Measurements from ENCODE around the gene LIPC. TPM values are rescaled to one million over a fixed set of nuclear protein-coding genes. Genes with fewer than 3 reads are reported as not detected.

The LIPC gene
- total RNA-seq, 1 experiment from 2014 or later = not detected

DNA sequence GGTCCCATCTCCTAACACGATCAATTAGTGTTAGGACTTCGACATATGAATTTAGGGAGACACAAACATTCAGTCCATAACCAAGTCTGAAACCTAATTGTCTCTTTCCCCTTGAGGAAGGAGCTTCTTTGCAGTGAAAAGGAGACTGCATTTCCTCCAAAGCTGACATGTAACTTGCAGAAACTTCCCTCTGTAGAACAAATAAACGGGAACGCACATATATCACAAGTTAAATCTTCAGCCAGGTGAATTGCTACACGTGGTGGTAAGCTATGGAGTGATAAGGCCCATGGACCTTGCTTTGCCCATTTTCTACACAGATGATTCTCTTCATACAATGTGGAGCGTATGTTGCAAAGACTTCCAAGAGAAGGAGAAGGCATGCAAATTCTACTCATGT is 47.1 kb upstream of the LIPC start:
- POLR2A ChIA-PET = no interaction called here
- ATAC-seq = no peak
- no peak overlapping the region for H3K27ac Mint-ChIP-seq

DNA sequence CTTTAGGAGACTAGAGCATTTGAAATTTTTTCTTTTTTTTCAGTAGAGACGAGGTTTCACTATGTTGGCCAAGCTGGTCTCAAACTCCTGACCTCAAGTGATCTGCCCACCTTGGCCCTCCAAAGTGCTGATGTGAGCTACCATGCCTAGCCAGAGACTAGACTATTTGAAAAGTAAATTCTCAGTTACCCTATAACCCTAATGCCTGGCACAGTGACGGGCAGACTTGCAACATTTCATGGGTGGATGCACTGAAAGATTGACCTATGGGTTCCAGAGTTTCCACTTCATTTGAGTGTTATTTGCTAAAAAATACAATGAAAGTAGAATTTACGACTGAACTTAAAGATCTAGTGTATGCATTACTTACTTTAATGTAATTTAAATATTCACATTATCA is 45.7 kb upstream of the LIPC start:
- Mint-ChIP-seq H3K4me1 (peaks cover 15% of the 10 kb centered on the region), H3K27ac (no peak overlapping the region), H3K36me3 (no peaks in the 10 kb centered on the region), H3K4me3 (no peak overlapping the region), H3K27me3 (ENCODE audit: low read depth) (no peaks in the 10 kb centered on the region; the same call in 1 of the 2 replicates), H3K9me3 (no peaks in the 10 kb centered on the region)
- ChIA-PET CTCF (no interaction called here), POLR2A (no interaction called here)
- no peak for ATAC-seq
- no peak for DNase-seq (ENCODE audit: low spot score)
- no peak for TF ChIP-seq USF1 (CRISPR knock-in tag; IDR thresholded peaks at IDR 0.05)

More for the DNA sequence above, 47.1 kb upstream of the LIPC start:
- TF ChIP-seq TEAD1 (CRISPR knock-in tag; IDR thresholded peaks at IDR 0.05) (no peak), USF2 (CRISPR knock-in tag; IDR thresholded peaks at IDR 0.05) (no peak), ZNF423 (CRISPR knock-in tag; IDR thresholded peaks at IDR 0.05) (no peak), ZBTB21 (CRISPR knock-in tag; IDR thresholded peaks at IDR 0.05; ENCODE audit: borderline replicate concordance) (no peak), USF1 (CRISPR knock-in tag; IDR thresholded peaks at IDR 0.05) (no peak), FOXJ3 (CRISPR knock-in tag; IDR thresholded peaks at IDR 0.05; ENCODE audit: borderline replicate concordance) (no peak), ZNF317 (CRISPR knock-in tag; IDR thresholded peaks at IDR 0.05; ENCODE audit: borderline replicate concordance, low read depth) (no peak), MXD4 (CRISPR knock-in tag; IDR thresholded peaks at IDR 0.05; ENCODE audit: borderline replicate concordance) (no peak), PRRX2 (CRISPR knock-in tag; IDR thresholded peaks at IDR 0.05) (no peak), ZNF121 (CRISPR knock-in tag; IDR thresholded peaks at IDR 0.05) (no peak), FOXK1 (CRISPR knock-in tag; IDR thresholded peaks at IDR 0.05) (no peak)
- TF ChIP-seq, protein P1, sequence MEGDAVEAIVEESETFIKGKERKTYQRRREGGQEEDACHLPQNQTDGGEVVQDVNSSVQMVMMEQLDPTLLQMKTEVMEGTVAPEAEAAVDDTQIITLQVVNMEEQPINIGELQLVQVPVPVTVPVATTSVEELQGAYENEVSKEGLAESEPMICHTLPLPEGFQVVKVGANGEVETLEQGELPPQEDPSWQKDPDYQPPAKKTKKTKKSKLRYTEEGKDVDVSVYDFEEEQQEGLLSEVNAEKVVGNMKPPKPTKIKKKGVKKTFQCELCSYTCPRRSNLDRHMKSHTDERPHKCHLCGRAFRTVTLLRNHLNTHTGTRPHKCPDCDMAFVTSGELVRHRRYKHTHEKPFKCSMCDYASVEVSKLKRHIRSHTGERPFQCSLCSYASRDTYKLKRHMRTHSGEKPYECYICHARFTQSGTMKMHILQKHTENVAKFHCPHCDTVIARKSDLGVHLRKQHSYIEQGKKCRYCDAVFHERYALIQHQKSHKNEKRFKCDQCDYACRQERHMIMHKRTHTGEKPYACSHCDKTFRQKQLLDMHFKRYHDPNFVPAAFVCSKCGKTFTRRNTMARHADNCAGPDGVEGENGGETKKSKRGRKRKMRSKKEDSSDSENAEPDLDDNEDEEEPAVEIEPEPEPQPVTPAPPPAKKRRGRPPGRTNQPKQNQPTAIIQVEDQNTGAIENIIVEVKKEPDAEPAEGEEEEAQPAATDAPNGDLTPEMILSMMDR (IDR thresholded peaks at IDR 0.05) = no peak
- TF ChIP-seq, protein P2, sequence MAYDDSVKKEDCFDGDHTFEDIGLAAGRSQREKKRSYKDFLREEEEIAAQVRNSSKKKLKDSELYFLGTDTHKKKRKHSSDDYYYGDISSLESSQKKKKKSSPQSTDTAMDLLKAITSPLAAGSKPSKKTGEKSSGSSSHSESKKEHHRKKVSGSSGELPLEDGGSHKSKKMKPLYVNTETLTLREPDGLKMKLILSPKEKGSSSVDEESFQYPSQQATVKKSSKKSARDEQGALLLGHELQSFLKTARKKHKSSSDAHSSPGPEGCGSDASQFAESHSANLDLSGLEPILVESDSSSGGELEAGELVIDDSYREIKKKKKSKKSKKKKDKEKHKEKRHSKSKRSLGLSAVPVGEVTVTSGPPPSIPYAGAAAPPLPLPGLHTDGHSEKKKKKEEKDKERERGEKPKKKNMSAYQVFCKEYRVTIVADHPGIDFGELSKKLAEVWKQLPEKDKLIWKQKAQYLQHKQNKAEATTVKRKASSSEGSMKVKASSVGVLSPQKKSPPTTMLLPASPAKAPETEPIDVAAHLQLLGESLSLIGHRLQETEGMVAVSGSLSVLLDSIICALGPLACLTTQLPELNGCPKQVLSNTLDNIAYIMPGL (CRISPR knock-in tag; IDR thresholded peaks at IDR 0.05) = no peak
- TF ChIP-seq, protein P3, sequence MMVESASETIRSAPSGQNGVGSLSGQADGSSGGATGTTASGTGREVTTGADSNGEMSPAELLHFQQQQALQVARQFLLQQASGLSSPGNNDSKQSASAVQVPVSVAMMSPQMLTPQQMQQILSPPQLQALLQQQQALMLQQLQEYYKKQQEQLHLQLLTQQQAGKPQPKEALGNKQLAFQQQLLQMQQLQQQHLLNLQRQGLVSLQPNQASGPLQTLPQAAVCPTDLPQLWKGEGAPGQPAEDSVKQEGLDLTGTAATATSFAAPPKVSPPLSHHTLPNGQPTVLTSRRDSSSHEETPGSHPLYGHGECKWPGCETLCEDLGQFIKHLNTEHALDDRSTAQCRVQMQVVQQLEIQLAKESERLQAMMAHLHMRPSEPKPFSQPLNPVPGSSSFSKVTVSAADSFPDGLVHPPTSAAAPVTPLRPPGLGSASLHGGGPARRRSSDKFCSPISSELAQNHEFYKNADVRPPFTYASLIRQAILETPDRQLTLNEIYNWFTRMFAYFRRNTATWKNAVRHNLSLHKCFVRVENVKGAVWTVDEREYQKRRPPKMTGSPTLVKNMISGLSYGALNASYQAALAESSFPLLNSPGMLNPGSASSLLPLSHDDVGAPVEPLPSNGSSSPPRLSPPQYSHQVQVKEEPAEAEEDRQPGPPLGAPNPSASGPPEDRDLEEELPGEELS (CRISPR knock-in tag; IDR thresholded peaks at IDR 0.05) = no peak
- H3K4me3 Mint-ChIP-seq = no peak overlapping the region
- H3K27me3 Mint-ChIP-seq (ENCODE audit: low read depth) = no peaks in the 10 kb centered on the region; the same call in 1 of the 2 replicates
- H3K36me3 Mint-ChIP-seq = no peaks in the 10 kb centered on the region
- H3K9me3 Mint-ChIP-seq = peaks cover 2% of the 10 kb centered on the region
- no peak for DNase-seq (ENCODE audit: low spot score)
- CTCF ChIA-PET = interaction anchor here (1.6 kb wide), 1 partner anchor 115 kb away, joined by 4 read pairs; no protein-coding TSS in a partner anchor
- peaks cover 15% of the 10 kb centered on the region for H3K4me1 Mint-ChIP-seq

- POLR2A ChIA-PET = no interaction called here
- ATAC-seq = no peak
- TF ChIP-seq IRF2 (CRISPR knock-in tag; IDR thresholded peaks at IDR 0.05; ENCODE audit: borderline replicate concordance, low read depth) (no peak), SMAD4 (CRISPR knock-in tag; IDR thresholded peaks at IDR 0.05) (no peak), SMAD3 (CRISPR knock-in tag; IDR thresholded peaks at IDR 0.05; ENCODE audit: borderline replicate concordance) (no peak), ESRRA (CRISPR knock-in tag; IDR thresholded peaks at IDR 0.05; ENCODE audit: borderline replicate concordance) (no peak), ETV6 (CRISPR knock-in tag; IDR thresholded peaks at IDR 0.05) (no peak), MXD4 (CRISPR knock-in tag; IDR thresholded peaks at IDR 0.05; ENCODE audit: borderline replicate concordance) (no peak)
- TF ChIP-seq, protein P4, sequence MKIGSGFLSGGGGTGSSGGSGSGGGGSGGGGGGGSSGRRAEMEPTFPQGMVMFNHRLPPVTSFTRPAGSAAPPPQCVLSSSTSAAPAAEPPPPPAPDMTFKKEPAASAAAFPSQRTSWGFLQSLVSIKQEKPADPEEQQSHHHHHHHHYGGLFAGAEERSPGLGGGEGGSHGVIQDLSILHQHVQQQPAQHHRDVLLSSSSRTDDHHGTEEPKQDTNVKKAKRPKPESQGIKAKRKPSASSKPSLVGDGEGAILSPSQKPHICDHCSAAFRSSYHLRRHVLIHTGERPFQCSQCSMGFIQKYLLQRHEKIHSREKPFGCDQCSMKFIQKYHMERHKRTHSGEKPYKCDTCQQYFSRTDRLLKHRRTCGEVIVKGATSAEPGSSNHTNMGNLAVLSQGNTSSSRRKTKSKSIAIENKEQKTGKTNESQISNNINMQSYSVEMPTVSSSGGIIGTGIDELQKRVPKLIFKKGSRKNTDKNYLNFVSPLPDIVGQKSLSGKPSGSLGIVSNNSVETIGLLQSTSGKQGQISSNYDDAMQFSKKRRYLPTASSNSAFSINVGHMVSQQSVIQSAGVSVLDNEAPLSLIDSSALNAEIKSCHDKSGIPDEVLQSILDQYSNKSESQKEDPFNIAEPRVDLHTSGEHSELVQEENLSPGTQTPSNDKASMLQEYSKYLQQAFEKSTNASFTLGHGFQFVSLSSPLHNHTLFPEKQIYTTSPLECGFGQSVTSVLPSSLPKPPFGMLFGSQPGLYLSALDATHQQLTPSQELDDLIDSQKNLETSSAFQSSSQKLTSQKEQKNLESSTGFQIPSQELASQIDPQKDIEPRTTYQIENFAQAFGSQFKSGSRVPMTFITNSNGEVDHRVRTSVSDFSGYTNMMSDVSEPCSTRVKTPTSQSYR (CRISPR knock-in tag; IDR thresholded peaks at IDR 0.05) = no peak
- TF ChIP-seq, protein P5, sequence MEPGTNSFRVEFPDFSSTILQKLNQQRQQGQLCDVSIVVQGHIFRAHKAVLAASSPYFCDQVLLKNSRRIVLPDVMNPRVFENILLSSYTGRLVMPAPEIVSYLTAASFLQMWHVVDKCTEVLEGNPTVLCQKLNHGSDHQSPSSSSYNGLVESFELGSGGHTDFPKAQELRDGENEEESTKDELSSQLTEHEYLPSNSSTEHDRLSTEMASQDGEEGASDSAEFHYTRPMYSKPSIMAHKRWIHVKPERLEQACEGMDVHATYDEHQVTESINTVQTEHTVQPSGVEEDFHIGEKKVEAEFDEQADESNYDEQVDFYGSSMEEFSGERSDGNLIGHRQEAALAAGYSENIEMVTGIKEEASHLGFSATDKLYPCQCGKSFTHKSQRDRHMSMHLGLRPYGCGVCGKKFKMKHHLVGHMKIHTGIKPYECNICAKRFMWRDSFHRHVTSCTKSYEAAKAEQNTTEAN (CRISPR knock-in tag; IDR thresholded peaks at IDR 0.05) = no peak
These were observed 45.1 kb upstream of the LIPC start for GRCh38 chr15:58386641-58387040.

More at GRCh38 chr15:58386641-58387040, 45.1 kb upstream of the LIPC start:
- H3K36me3 Mint-ChIP-seq = no peaks in the 10 kb centered on the region
- peaks cover 15% of the 10 kb centered on the region for H3K4me1 Mint-ChIP-seq
- no peak overlapping the region for H3K27ac Mint-ChIP-seq
- H3K9me3 Mint-ChIP-seq = no peaks in the 10 kb centered on the region
- no peak overlapping the region for H3K4me3 Mint-ChIP-seq
- DNase-seq (ENCODE audit: low spot score) = no peak
- no peaks in the 10 kb centered on the region; the same call in 1 of the 2 replicates for H3K27me3 Mint-ChIP-seq (ENCODE audit: low read depth)
- CTCF ChIA-PET = no interaction called here
